G401 (cell line): ENCODE measurements around the gene COA7. TPM values are rescaled to one million over a fixed set of nuclear protein-coding genes. Genes with fewer than 3 reads are reported as not detected.
"Not testable (repeated sequence)": the region's sequence is repeated elsewhere in the genome, so short reads cannot be mapped to it uniquely, and the experiment has no call there.

Source experiments
- DNase-seq: peaks from one replicate; pipeline ENCODE4 v3.0.0-alpha.2; 2015; ENCODE audit warnings: low spot score
- in situ Hi-C: cut with HindIII; loops from 2 replicates; pipeline ENCODE4 v1.10.0; 2016; ENCODE audit warnings: low sequenced_read_pairs, mixed read lengths
- total RNA-seq: library from RNA; depleted of rRNA; stranded (reverse); fragments of >200 nt; shearing (Covaris generic); gene quantifications from 2 replicates; pipeline ENCODE4 v1.2.3, GENCODE V29; 2014; rRNA removed

COA7 gene
- 13.2 and 20.8 TPM in 2 replicates for total RNA-seq

GRCh38 chr1:52697795-52698674, at the start of gene COA7:
COA7 (minus strand) TSS chr1:52698347; CDS start chr1:52698326, 21 bp downstream.
- peak; percentile 82 for DNase-seq
- in situ Hi-C loops, result no loop called here

- DNase-seq, result no peak
- in situ Hi-C loops, result no loop called here
These were observed 49.3 kb upstream of the COA7 start for GRCh38 chr1:52747450-52747849.

GRCh38 chr1:52746189-52746588, 48.0 kb upstream of the COA7 start:
- in situ Hi-C loops, result no loop called here
- no peak for DNase-seq

- DNase-seq, result no peak
- in situ Hi-C loops, result no loop called here
These were observed 43.1 kb upstream of the COA7 start for GRCh38 chr1:52741259-52741658.

GRCh38 chr1:52739699-52740467, 41.7 kb upstream of the COA7 start:
- DNase-seq, result peak; percentile 88
- in situ Hi-C loops, result no loop called here

GRCh38 chr1:52738893-52739292, 40.7 kb upstream of the COA7 start:
- in situ Hi-C loops, result no loop called here
- DNase-seq, result no peak

- DNase-seq, result peak; percentile 41
- in situ Hi-C loops, result no loop called here
These were observed 40.0 kb upstream of the COA7 start for GRCh38 chr1:52738148-52738547.

- DNase-seq, in situ Hi-C loops: not testable (repeated sequence)
These were observed 37.2 kb upstream of the COA7 start for GRCh38 chr1:52735371-52735770.

- in situ Hi-C loops, result no loop called here
- no peak for DNase-seq
These were observed 35.2 kb upstream of the COA7 start for GRCh38 chr1:52733368-52733767.

GRCh38 chr1:52727956-52728656, 30.0 kb upstream of the COA7 start:
- no peak for DNase-seq
- in situ Hi-C loops, result no loop called here

GRCh38 chr1:52727114-52727586, 29.0 kb upstream of the COA7 start:
- peak; percentile 41 for DNase-seq
- in situ Hi-C loops, result no loop called here

GRCh38 chr1:52726265-52727113, 28.3 kb upstream of the COA7 start, which contains the start of gene ZYG11B:
ZYG11B (plus strand) TSS chr1:52726453; CDS start chr1:52726654, 201 bp downstream.
- DNase-seq, result peak; percentile 86
- in situ Hi-C loops, result no loop called here

- no peak for DNase-seq
- in situ Hi-C loops, result no loop called here
These were observed 27.7 kb upstream of the COA7 start for GRCh38 chr1:52725903-52726264.

GRCh38 chr1:52723260-52723659, 25.1 kb upstream of the COA7 start:
- DNase-seq, result no peak
- in situ Hi-C loops, result no loop called here

GRCh38 chr1:52715296-52715695, 17.1 kb upstream of the COA7 start:
- DNase-seq, in situ Hi-C loops: not testable (repeated sequence)

GRCh38 chr1:52713590-52713989, 15.4 kb upstream of the COA7 start:
- in situ Hi-C loops, result no loop called here

GRCh38 chr1:52709016-52709415, 10.9 kb upstream of the COA7 start:
- in situ Hi-C loops, result no loop called here
- DNase-seq, result no peak

More at GRCh38 chr1:52713590-52713989, 15.4 kb upstream of the COA7 start:
- no peak for DNase-seq

GRCh38 chr1:52707927-52708655, 9.9 kb upstream of the COA7 start:
- DNase-seq, result no peak
- in situ Hi-C loops, result no loop called here
